Tibial nerve (tissue), 3 donors: ENCODE measurements around the gene PNPLA7.

Experiments used
- CTCF ChIP-seq, 5 experiments: fragments of 200-600 bp in 3 of 5; fragments of 450-650 bp in 2 of 5; sonication (generic) in 3 of 5; IDR thresholded peaks; one replicate each; pipeline ENCODE4 v1.5.1; 2016 to 2019; ENCODE audit warnings: antibody characterized with exemption in 5 of 5, mild to moderate bottlenecking in 3 of 5, moderate library complexity in 2 of 5
- POLR2A ChIP-seq, 2 donors: fragments of 450-650 bp; IDR thresholded peaks; one replicate each; pipeline ENCODE4 v1.6.1; 2017; ENCODE audit warnings: antibody characterized with exemption in 2 of 2, mild to moderate bottlenecking in 2 of 2, moderate library complexity in 2 of 2

- no peak for TF ChIP-seq CTCF (IDR thresholded peaks at IDR 0.05)
- TF ChIP-seq POLR2A (IDR thresholded peaks at IDR 0.05), result no peak
These were observed 75.9 kb downstream of the PNPLA7 start for GRCh38 chr9:137474271-137474670.
